Measurements from ENCODE around the gene MAFG. TPM values are rescaled to one million over a fixed set of nuclear protein-coding genes. Genes with fewer than 3 reads are reported as not detected.

Gene MAFG
- 30.3 and 38.7 TPM in 2 replicates for polyA plus RNA-seq (2012; rRNA removed)
- 22.2 and 29.1 TPM in 2 replicates for polyA plus RNA-seq (2012; cell fraction: cytosol; rRNA removed)
- polyA plus RNA-seq (2012; cell fraction: nucleus; rRNA removed), result 88.8 and 95.8 TPM in 2 replicates

DNA sequence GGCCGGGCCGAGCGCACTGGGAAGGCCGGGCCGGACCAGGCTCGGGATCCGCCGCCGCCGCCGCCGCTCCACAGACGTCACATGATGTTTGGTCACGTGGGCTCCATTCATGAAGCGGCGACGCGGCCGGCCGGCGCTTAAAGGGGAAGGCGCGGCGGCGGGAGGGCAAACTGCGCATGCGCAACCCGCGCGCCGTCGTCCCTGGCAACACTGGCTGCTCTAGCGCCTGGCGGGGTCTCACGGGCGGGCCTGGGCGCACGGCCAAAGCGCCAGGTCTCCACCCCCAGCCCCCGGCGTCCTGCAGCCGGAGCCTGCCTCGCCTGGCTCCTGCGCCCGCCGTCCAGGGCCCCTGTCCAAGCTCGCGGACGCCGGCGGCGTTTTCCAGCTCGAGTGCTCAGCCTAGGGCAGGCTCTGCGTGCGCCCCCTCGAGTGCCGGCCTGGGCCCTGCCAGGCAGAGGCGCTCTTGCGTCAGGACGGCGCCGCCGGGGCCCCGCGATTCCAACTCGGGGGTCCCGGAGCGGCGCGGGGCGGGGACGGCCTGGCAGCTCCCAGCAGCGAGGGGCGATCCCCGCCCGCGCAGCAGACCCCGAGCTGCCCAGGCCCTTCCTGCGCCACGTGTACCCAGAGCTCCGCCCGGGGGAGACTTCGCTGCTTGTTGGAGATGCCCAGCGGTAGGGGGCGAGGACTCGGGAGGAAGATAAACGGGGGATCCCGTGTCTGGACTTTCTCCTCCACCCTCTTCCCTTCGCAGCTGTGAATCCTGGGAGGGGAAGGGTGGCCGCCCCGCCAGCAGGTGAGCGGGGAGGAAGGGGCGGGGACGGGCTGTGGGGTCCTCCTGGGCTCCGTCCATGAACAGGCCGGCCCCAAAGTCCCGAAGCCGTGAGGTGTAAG, at the start of gene MAFG:
MAFG (minus strand) TSS at position 83 of the 891 bp plus-strand sequence. CDS start 4,550 bp downstream, outside the sequence.
- Histone ChIP-seq H3K9me2 (no peaks in the 10 kb centered on the region), H3K36me3 (replicated peaks in 1 of 2; ENCODE audit: control insufficient read depth in 1 of 2, insufficient read depth in 2 of 2, low read length in 1 of 2) (peaks cover 0 to 2% of the 10 kb centered on the region in 2 experiments), H3K4me2 (peak within 1 kb of the TSS; percentile 100), H3K27ac (ENCODE audit: low read depth in 2 of 2, low read length in 1 of 2) (peak within 1 kb of the TSS; percentile 72 to 85), H3K4me3 (ENCODE audit: low read depth in 2 of 2, low read length in 1 of 2) (peak within 1 kb of the TSS; percentile 92), H3F3A (replicated peaks; ENCODE audit: insufficient read depth) (peaks cover 17% of the 10 kb centered on the region), H3K79me2 (ENCODE audit: insufficient read depth) (peaks cover 43% of the 10 kb centered on the region), H3K9me3 (no peaks in the 10 kb centered on the region), H3K9ac (peak within 1 kb of the TSS; percentile 91), H3K4me1 (ENCODE audit: control insufficient read depth in 1 of 2, insufficient read depth in 2 of 2, low read depth in 1 of 2, low read length in 1 of 2) (peaks cover 20 to 31% of the 10 kb centered on the region in 2 experiments; a peak in 2 of 4 replicates), H3K27me3 (ENCODE audit: insufficient read depth) (no peaks in the 10 kb centered on the region), H4K20me1 (ENCODE audit: insufficient read depth) (peaks cover 38% of the 10 kb centered on the region), H2AFZ (ENCODE audit: low read depth) (peak within 1 kb of the TSS; percentile 82)
- under 1% methylated on average over 43 of the region's 98 CpGs for WGBS (ENCODE audit: low lambda C conversion rate)
- POLR2A ChIA-PET, result interaction anchor here (1.0 to 5.0 kb wide), 9 partner anchors 10 to 110 kb away, joined by 3 to 34 read pairs (median 4); partner anchors contain the start of genes ALYREF, ANAPC11, ARHGDIA and CENPX
- DNase-seq, result peak; percentile 100
- CTCF ChIA-PET, result interaction anchor here (0.7 to 11.7 kb wide), 26 partner anchors 9 to 1653 kb away, joined by 3 to 107 read pairs (median 4); partner anchors contain the start of genes ALYREF, ANAPC11, ARHGDIA and ASPSCR1
- peak; percentile 90 for TF ChIP-seq NRF1 (IDR thresholded peaks at IDR 0.05; ENCODE audit: low read depth, low read length)
- no peak for TF ChIP-seq ELF1 (IDR thresholded peaks at IDR 0.05)
- peak; percentile 67; the same call in 1 of the 2 replicates for TF ChIP-seq NFIC (IDR thresholded peaks at IDR 0.05; ENCODE audit: borderline replicate concordance)
- peak in 1 of 2 experiments; percentile 44; a peak in 1 of 4 replicates for TF ChIP-seq EP300 (IDR thresholded peaks at IDR 0.05; ENCODE audit: borderline replicate concordance in 1 of 2, low read depth in 1 of 2, low read length in 1 of 2)
- TF ChIP-seq, protein P1, sequence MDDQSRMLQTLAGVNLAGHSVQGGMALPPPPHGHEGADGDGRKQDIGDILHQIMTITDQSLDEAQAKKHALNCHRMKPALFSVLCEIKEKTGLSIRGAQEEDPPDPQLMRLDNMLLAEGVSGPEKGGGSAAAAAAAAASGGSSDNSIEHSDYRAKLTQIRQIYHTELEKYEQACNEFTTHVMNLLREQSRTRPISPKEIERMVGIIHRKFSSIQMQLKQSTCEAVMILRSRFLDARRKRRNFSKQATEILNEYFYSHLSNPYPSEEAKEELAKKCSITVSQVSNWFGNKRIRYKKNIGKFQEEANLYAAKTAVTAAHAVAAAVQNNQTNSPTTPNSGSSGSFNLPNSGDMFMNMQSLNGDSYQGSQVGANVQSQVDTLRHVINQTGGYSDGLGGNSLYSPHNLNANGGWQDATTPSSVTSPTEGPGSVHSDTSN (IDR thresholded peaks at IDR 0.05), result peak; percentile 32; the same call in 1 of the 2 replicates
- no peak for TF ChIP-seq FOXM1 (IDR thresholded peaks at IDR 0.05; ENCODE audit: low read depth)
- TF ChIP-seq SIN3A (IDR thresholded peaks at IDR 0.05; ENCODE audit: borderline replicate concordance, low read depth, low read length), result peak; percentile 68; the same call in 1 of the 2 replicates
- TF ChIP-seq RCOR1 (IDR thresholded peaks at IDR 0.05; ENCODE audit: low read length), result no peak; the same call in 1 of the 2 replicates
- TF ChIP-seq, protein P2, sequence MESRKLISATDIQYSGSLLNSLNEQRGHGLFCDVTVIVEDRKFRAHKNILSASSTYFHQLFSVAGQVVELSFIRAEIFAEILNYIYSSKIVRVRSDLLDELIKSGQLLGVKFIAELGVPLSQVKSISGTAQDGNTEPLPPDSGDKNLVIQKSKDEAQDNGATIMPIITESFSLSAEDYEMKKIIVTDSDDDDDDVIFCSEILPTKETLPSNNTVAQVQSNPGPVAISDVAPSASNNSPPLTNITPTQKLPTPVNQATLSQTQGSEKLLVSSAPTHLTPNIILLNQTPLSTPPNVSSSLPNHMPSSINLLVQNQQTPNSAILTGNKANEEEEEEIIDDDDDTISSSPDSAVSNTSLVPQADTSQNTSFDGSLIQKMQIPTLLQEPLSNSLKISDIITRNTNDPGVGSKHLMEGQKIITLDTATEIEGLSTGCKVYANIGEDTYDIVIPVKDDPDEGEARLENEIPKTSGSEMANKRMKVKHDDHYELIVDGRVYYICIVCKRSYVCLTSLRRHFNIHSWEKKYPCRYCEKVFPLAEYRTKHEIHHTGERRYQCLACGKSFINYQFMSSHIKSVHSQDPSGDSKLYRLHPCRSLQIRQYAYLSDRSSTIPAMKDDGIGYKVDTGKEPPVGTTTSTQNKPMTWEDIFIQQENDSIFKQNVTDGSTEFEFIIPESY (IDR thresholded peaks at IDR 0.05; ENCODE audit: borderline replicate concordance, low read depth), result no peak
- TF ChIP-seq, protein P3, sequence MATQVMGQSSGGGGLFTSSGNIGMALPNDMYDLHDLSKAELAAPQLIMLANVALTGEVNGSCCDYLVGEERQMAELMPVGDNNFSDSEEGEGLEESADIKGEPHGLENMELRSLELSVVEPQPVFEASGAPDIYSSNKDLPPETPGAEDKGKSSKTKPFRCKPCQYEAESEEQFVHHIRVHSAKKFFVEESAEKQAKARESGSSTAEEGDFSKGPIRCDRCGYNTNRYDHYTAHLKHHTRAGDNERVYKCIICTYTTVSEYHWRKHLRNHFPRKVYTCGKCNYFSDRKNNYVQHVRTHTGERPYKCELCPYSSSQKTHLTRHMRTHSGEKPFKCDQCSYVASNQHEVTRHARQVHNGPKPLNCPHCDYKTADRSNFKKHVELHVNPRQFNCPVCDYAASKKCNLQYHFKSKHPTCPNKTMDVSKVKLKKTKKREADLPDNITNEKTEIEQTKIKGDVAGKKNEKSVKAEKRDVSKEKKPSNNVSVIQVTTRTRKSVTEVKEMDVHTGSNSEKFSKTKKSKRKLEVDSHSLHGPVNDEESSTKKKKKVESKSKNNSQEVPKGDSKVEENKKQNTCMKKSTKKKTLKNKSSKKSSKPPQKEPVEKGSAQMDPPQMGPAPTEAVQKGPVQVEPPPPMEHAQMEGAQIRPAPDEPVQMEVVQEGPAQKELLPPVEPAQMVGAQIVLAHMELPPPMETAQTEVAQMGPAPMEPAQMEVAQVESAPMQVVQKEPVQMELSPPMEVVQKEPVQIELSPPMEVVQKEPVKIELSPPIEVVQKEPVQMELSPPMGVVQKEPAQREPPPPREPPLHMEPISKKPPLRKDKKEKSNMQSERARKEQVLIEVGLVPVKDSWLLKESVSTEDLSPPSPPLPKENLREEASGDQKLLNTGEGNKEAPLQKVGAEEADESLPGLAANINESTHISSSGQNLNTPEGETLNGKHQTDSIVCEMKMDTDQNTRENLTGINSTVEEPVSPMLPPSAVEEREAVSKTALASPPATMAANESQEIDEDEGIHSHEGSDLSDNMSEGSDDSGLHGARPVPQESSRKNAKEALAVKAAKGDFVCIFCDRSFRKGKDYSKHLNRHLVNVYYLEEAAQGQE (IDR thresholded peaks at IDR 0.05; ENCODE audit: low read depth, low read length), result 0 out of 2 replicates have a peak, but pooled peaks have one; percentile 5
- TF ChIP-seq SMC3 (IDR thresholded peaks at IDR 0.05; ENCODE audit: low read depth, low read length), result no peak
- no peak for TF ChIP-seq MEF2A (IDR thresholded peaks at IDR 0.05; ENCODE audit: borderline replicate concordance, low read depth)
- TF ChIP-seq, protein P4, sequence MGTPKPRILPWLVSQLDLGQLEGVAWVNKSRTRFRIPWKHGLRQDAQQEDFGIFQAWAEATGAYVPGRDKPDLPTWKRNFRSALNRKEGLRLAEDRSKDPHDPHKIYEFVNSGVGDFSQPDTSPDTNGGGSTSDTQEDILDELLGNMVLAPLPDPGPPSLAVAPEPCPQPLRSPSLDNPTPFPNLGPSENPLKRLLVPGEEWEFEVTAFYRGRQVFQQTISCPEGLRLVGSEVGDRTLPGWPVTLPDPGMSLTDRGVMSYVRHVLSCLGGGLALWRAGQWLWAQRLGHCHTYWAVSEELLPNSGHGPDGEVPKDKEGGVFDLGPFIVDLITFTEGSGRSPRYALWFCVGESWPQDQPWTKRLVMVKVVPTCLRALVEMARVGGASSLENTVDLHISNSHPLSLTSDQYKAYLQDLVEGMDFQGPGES (IDR thresholded peaks at IDR 0.05; ENCODE audit: low read depth, low read length), result no peak
- TF ChIP-seq CHD2 (IDR thresholded peaks at IDR 0.05; ENCODE audit: low read length, partially characterized antibody), result peak; percentile 33
- TF ChIP-seq JUND (IDR thresholded peaks at IDR 0.05), result no peak
- TF ChIP-seq RAD21 (IDR thresholded peaks at IDR 0.05; ENCODE audit: low read length), result 0 out of 2 replicates have a peak, but pooled peaks have one; percentile 26
- no peak for TF ChIP-seq RXRA (IDR thresholded peaks at IDR 0.05; ENCODE audit: borderline replicate concordance, low read depth)
- TF ChIP-seq RFX5 (IDR thresholded peaks at IDR 0.05; ENCODE audit: low read length), result no peak
- peak; percentile 78 for TF ChIP-seq MXI1 (IDR thresholded peaks at IDR 0.05; ENCODE audit: low read depth, low read length)
- TF ChIP-seq FOSL2 (IDR thresholded peaks at IDR 0.05; ENCODE audit: borderline replicate concordance, low read depth), result no peak
- no peak for TF ChIP-seq YY1 (IDR thresholded peaks at IDR 0.05; ENCODE audit: low read depth)
- TF ChIP-seq, protein P5, sequence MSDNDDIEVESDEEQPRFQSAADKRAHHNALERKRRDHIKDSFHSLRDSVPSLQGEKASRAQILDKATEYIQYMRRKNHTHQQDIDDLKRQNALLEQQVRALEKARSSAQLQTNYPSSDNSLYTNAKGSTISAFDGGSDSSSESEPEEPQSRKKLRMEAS (IDR thresholded peaks at IDR 0.05; ENCODE audit: low read depth), result peak; percentile 89
- no peak for TF ChIP-seq FOXJ3 (CRISPR knock-in tag; IDR thresholded peaks at IDR 0.05)
- peak; percentile 63 for TF ChIP-seq POLR2AphosphoS5 (IDR thresholded peaks at IDR 0.05; ENCODE audit: low read depth, low read length)
